ENCODE results near the gene NVL.

DNA sequence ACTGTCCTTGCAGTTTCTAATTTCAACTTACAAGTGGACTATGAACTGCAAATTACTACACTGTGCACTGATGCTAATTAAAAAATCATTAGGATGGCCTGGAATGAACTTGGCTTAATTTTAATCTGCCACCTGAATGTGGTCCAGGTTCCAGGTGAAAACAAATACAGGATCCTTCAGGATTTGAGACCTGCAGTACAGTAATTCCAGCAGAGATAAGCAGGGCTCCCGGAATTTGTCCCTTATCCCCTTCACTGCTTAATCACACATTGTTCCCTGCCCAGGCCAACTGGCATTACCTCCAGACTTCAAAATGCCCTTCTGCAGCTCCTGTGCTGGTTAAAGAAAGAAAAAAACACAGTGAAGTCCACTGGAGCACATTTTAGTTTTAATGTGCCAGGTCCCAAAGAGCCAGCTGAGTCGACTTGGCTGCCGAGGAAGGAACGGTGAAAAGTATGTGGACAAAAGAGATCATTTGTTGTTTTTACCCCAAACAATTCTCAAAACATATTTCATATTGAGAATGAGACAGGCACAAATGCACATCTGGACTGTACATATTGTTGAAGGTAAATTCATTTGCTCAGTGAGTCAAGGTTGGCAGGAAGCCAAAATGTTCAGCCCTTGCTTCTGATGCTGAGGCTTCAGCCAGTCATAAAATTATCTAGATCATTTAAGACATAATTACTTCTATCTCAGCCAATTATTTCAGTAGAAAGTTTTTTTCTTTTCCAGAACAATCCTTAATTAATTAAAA lies 118.6 kb downstream of the NVL start:
- TF ChIP-seq RAD21 (IDR thresholded peaks at IDR 0.05; ENCODE audit: low read depth), result no peak
- TF ChIP-seq, protein P1, sequence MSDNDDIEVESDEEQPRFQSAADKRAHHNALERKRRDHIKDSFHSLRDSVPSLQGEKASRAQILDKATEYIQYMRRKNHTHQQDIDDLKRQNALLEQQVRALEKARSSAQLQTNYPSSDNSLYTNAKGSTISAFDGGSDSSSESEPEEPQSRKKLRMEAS (IDR thresholded peaks at IDR 0.05), result no peak
- no peak for TF ChIP-seq TEAD4 (IDR thresholded peaks at IDR 0.05)
- TF ChIP-seq FOXM1 (IDR thresholded peaks at IDR 0.05; ENCODE audit: borderline replicate concordance, low read depth), result no peak
- TF ChIP-seq, protein P2, sequence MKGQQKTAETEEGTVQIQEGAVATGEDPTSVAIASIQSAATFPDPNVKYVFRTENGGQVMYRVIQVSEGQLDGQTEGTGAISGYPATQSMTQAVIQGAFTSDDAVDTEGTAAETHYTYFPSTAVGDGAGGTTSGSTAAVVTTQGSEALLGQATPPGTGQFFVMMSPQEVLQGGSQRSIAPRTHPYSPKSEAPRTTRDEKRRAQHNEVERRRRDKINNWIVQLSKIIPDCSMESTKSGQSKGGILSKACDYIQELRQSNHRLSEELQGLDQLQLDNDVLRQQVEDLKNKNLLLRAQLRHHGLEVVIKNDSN (IDR thresholded peaks at IDR 0.05), result no peak
- no peak for TF ChIP-seq CEBPB (IDR thresholded peaks at IDR 0.05)
- TF ChIP-seq, protein P3, sequence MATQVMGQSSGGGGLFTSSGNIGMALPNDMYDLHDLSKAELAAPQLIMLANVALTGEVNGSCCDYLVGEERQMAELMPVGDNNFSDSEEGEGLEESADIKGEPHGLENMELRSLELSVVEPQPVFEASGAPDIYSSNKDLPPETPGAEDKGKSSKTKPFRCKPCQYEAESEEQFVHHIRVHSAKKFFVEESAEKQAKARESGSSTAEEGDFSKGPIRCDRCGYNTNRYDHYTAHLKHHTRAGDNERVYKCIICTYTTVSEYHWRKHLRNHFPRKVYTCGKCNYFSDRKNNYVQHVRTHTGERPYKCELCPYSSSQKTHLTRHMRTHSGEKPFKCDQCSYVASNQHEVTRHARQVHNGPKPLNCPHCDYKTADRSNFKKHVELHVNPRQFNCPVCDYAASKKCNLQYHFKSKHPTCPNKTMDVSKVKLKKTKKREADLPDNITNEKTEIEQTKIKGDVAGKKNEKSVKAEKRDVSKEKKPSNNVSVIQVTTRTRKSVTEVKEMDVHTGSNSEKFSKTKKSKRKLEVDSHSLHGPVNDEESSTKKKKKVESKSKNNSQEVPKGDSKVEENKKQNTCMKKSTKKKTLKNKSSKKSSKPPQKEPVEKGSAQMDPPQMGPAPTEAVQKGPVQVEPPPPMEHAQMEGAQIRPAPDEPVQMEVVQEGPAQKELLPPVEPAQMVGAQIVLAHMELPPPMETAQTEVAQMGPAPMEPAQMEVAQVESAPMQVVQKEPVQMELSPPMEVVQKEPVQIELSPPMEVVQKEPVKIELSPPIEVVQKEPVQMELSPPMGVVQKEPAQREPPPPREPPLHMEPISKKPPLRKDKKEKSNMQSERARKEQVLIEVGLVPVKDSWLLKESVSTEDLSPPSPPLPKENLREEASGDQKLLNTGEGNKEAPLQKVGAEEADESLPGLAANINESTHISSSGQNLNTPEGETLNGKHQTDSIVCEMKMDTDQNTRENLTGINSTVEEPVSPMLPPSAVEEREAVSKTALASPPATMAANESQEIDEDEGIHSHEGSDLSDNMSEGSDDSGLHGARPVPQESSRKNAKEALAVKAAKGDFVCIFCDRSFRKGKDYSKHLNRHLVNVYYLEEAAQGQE (IDR thresholded peaks at IDR 0.05; ENCODE audit: low read depth), result no peak
- no peak for TF ChIP-seq EP300 (IDR thresholded peaks at IDR 0.05; ENCODE audit: borderline replicate concordance)
- TF ChIP-seq EGR1 (IDR thresholded peaks at IDR 0.05), result no peak
- TF ChIP-seq CREB1 (IDR thresholded peaks at IDR 0.05; ENCODE audit: low read depth), result no peak

All from Ishikawa (cell line).